PFSK-1 (cell line): ENCODE measurements around the gene ZNF530.

Experiments used
- FOXP2 ChIP-seq: optimal IDR thresholded peaks from 2 replicates; pipeline ENCODE3; 2011; ENCODE audit warnings: borderline replicate concordance, control low read depth, inconsistent platforms; ENCODE audit not compliant: insufficient read depth; ENCODE audit errors: extremely low read length, extremely low read depth
- POLR2AphosphoS5 ChIP-seq: IDR thresholded peaks from 2 replicates; pipeline ENCODE4 v1.6.1; 2012; ENCODE audit warnings: low read depth, mild to moderate bottlenecking, control low read depth, low read length, moderate library complexity
- REST ChIP-seq, 2 experiments: IDR thresholded peaks; 2 replicates each; pipeline versions ENCODE4 v1.6.1 to v1.8.0; 2011 to 2012; ENCODE audit warnings: low read depth in 2 of 2, low read length in 2 of 2, control low read depth in 1 of 2, inconsistent platforms in 1 of 2, mild to moderate bottlenecking in 1 of 2, moderate library complexity in 1 of 2; ENCODE audit not compliant: insufficient read depth in 1 of 2
- SIN3A ChIP-seq: IDR thresholded peaks from 2 replicates; pipeline ENCODE4 v1.6.1; 2012; ENCODE audit warnings: mild to moderate bottlenecking, low read length, moderate library complexity, borderline replicate concordance; ENCODE audit not compliant: insufficient read depth
- TAF1 ChIP-seq: IDR thresholded peaks from 2 replicates; pipeline ENCODE4 v1.6.1; 2012; ENCODE audit warnings: low read length, control low read depth, borderline replicate concordance; ENCODE audit not compliant: insufficient read depth

Gene ZNF530

GRCh38 chr19:57642396-57643046, 42.8 kb downstream of the ZNF530 start:
- no peak for TF ChIP-seq TAF1
- TF ChIP-seq SIN3A = no peak
- TF ChIP-seq REST (IDR thresholded peaks at IDR 0.05; ENCODE audit: insufficient read depth in 1 of 2, low read depth in 2 of 2, low read length in 2 of 2) = no peak
- no peak for TF ChIP-seq FOXP2
- TF ChIP-seq POLR2AphosphoS5 = no peak

GRCh38 chr19:57643734-57644133, 44.0 kb downstream of the ZNF530 start:
- TF ChIP-seq POLR2AphosphoS5 (no peak), REST (IDR thresholded peaks at IDR 0.05; ENCODE audit: insufficient read depth in 1 of 2, low read depth in 2 of 2, low read length in 2 of 2) (no peak), TAF1 (no peak), FOXP2 (no peak), SIN3A (no peak)

- TF ChIP-seq REST (IDR thresholded peaks at IDR 0.05; ENCODE audit: insufficient read depth in 1 of 2, low read depth in 2 of 2, low read length in 2 of 2) = no peak
- TF ChIP-seq POLR2AphosphoS5 = no peak
- TF ChIP-seq FOXP2 = no peak
Observed at GRCh38 chr19:57648331-57649003, 48.8 kb downstream of the ZNF530 start.

- TF ChIP-seq TAF1 (no peak), REST (IDR thresholded peaks at IDR 0.05; ENCODE audit: insufficient read depth in 1 of 2, low read depth in 2 of 2, low read length in 2 of 2) (no peak), SIN3A (no peak), FOXP2 (no peak), POLR2AphosphoS5 (no peak)
Observed at GRCh38 chr19:57651654-57651996, 51.9 kb downstream of the ZNF530 start.

GRCh38 chr19:57653689-57654088, 54.0 kb downstream of the ZNF530 start:
- TF ChIP-seq REST (IDR thresholded peaks at IDR 0.05; ENCODE audit: insufficient read depth in 1 of 2, low read depth in 2 of 2, low read length in 2 of 2) (no peak), FOXP2 (no peak), POLR2AphosphoS5 (no peak), SIN3A (no peak), TAF1 (no peak)
